Keratinocyte (primary cell): Measurements from ENCODE around the gene ERCC6. TPM values are rescaled to one million over a fixed set of nuclear protein-coding genes. Genes with fewer than 3 reads are reported as not detected.

ENCODE experiments used
- DNase-seq: peaks from one replicate; pipeline ENCODE4 v3.0.0-alpha.2; 2011; ENCODE audit warnings: low read depth, missing footprints, low spot score
- FAIRE-seq: peaks from 2 replicates; lab custom pipeline; 2011; peaks lifted over from hg19 to GRCh38; lab: Jason Lieb, UNC
- H2AFZ ChIP-seq: 2 replicates; pipeline ENCODE4 v1.6.0; 2012; ENCODE audit warnings: low read length, control low read depth, inconsistent platforms; ENCODE audit not compliant: control insufficient read depth
- H3K27ac ChIP-seq: 2 replicates; pipeline ENCODE4 v1.5.1; 2011; ENCODE audit warnings: low read length; ENCODE audit not compliant: control insufficient read depth, insufficient read depth
- H3K27me3 ChIP-seq: 3 replicates; pipeline ENCODE4 v1.6.0; 2011; ENCODE audit warnings: low read length; ENCODE audit not compliant: control insufficient read depth, insufficient read depth; ENCODE audit errors: extremely low read depth
- H3K36me3 ChIP-seq, 2 experiments: 2 replicates in 1 of 2; 3 replicates in 1 of 2; pipeline ENCODE4 v1.5.1; 2011; ENCODE audit warnings: low read length in 2 of 2, mild to moderate bottlenecking in 1 of 2; ENCODE audit not compliant: control insufficient read depth in 2 of 2, insufficient read depth in 2 of 2; ENCODE audit errors: extremely low read depth in 1 of 2
- H3K4me1 ChIP-seq: 3 replicates; pipeline ENCODE4 v1.5.1; 2011; ENCODE audit warnings: low read length; ENCODE audit not compliant: control insufficient read depth, insufficient read depth; ENCODE audit errors: extremely low read depth
- H3K4me2 ChIP-seq: 3 replicates; pipeline ENCODE4 v1.6.0; 2011; ENCODE audit warnings: low read depth, low read length; ENCODE audit not compliant: control insufficient read depth, insufficient read depth; ENCODE audit errors: extremely low read depth
- H3K4me3 ChIP-seq, 3 experiments: fragments of 200-600 bp in 1 of 3; sonication (generic) in 1 of 3; 2 replicates in 2 of 3; 3 replicates in 1 of 3; pipeline ENCODE4 v1.5.1; 2011 to 2016; ENCODE audit warnings: low read length in 3 of 3, mild to moderate bottlenecking in 3 of 3, control low read depth in 2 of 3, inconsistent platforms in 1 of 3, low read depth in 1 of 3, mixed read lengths in 1 of 3, mixed run types in 1 of 3, moderate library complexity in 1 of 3; ENCODE audit not compliant: control insufficient read depth in 2 of 3, insufficient read depth in 2 of 3; ENCODE audit errors: extremely low read depth in 1 of 3
- H3K79me2 ChIP-seq: 2 replicates; pipeline ENCODE4 v1.6.0; 2012; ENCODE audit warnings: low read length; ENCODE audit not compliant: control insufficient read depth, insufficient read depth
- H3K9ac ChIP-seq: 3 replicates; pipeline ENCODE4 v1.6.0; 2011; ENCODE audit warnings: low read length; ENCODE audit not compliant: control insufficient read depth, insufficient read depth; ENCODE audit errors: extremely low read depth
- H3K9me1 ChIP-seq: 3 replicates; pipeline ENCODE4 v1.6.0; 2011; ENCODE audit warnings: low read length; ENCODE audit not compliant: control insufficient read depth, insufficient read depth; ENCODE audit errors: extremely low read depth
- H3K9me3 ChIP-seq: 2 replicates; pipeline ENCODE4 v1.5.1; 2012; ENCODE audit warnings: low read depth, low read length; ENCODE audit not compliant: control insufficient read depth
- H4K20me1 ChIP-seq: 3 replicates; pipeline ENCODE4 v1.6.0; 2011; ENCODE audit warnings: low read length; ENCODE audit not compliant: control insufficient read depth, insufficient read depth; ENCODE audit errors: extremely low read depth
- EZH2 ChIP-seq: IDR thresholded peaks from one replicate; pipeline ENCODE4 v1.6.1; 2012; ENCODE audit warnings: inconsistent platforms, mild to moderate bottlenecking, low read length, moderate library complexity
- dilution Hi-C: fragments of 300-500 bp; cut with MboI; formaldehyde crosslinking; loops from one replicate; pipeline ENCODE4 v1.7.0; 2020; ENCODE audit warnings: low sequenced_read_pairs; ENCODE audit not compliant: extremely low pct_ligation_motif_present
- polyA minus RNA-seq, 3 experiments: library from RNA; depleted of rRNA, polyadenylated mRNA; stranded (reverse); fragments of >200 nt; gene quantifications; 1 replicate in 1 of 3; 2 replicates in 1 of 3; 3 replicates in 1 of 3; pipeline ENCODE4 v1.2.3, GENCODE V29; 2011
- polyA plus RNA-seq, 5 experiments: library from polyadenylated mRNA; depleted of rRNA in 3 of 5; stranded (reverse) in 3 of 5; stranded (forward) in 1 of 5; unstranded in 1 of 5; fragments of >200 nt; gene quantifications; 1 replicate in 1 of 5; 2 replicates in 3 of 5; 3 replicates in 1 of 5; pipeline versions ENCODE4 v1.2.1 to v1.2.3, GENCODE V29; 2011 to 2012; ENCODE audit warnings: missing spikeins in 2 of 5, low read depth in 1 of 5, low replicate concordance in 1 of 5
- TF ChIP-seq, protein P1 (sequence below), 3 experiments: IDR thresholded peaks in 1 of 3; conservative IDR thresholded peaks in 1 of 3; optimal IDR thresholded peaks in 1 of 3; 2 replicates in 2 of 3; 3 replicates in 1 of 3; pipeline versions ENCODE3 to v1.5.1; 2011; ENCODE audit warnings: low read length in 3 of 3, mild to moderate bottlenecking in 3 of 3, moderate library complexity in 2 of 3, control low read depth in 1 of 3, inconsistent platforms in 1 of 3; ENCODE audit not compliant: insufficient read depth in 2 of 3; ENCODE audit errors: extremely low read depth in 1 of 3

Gene ERCC6
- 27.3 to 36.8 TPM (median 31.0 TPM) in 3 replicates for polyA plus RNA-seq
- polyA plus RNA-seq (2011; ENCODE audit: low read depth) = 46.8 TPM
- 17.0 and 31.9 TPM in 2 replicates for polyA plus RNA-seq (2011; cell fraction: cytosol; rRNA removed)
- 55.7 and 58.5 TPM in 2 replicates for polyA plus RNA-seq (2011; cell fraction: nucleus; rRNA removed)
- polyA plus RNA-seq (2012; ENCODE audit: low replicate concordance) = 24.3 and 25.9 TPM in 2 replicates
- 97.6 to 151 TPM (median 131 TPM) in 3 replicates for polyA minus RNA-seq
- 35.7 TPM for polyA minus RNA-seq (2011; cell fraction: cytosol; rRNA and poly(A)+ RNA removed)
- 65.8 and 114 TPM in 2 replicates for polyA minus RNA-seq (2011; cell fraction: nucleus; rRNA and poly(A)+ RNA removed)

DNA sequence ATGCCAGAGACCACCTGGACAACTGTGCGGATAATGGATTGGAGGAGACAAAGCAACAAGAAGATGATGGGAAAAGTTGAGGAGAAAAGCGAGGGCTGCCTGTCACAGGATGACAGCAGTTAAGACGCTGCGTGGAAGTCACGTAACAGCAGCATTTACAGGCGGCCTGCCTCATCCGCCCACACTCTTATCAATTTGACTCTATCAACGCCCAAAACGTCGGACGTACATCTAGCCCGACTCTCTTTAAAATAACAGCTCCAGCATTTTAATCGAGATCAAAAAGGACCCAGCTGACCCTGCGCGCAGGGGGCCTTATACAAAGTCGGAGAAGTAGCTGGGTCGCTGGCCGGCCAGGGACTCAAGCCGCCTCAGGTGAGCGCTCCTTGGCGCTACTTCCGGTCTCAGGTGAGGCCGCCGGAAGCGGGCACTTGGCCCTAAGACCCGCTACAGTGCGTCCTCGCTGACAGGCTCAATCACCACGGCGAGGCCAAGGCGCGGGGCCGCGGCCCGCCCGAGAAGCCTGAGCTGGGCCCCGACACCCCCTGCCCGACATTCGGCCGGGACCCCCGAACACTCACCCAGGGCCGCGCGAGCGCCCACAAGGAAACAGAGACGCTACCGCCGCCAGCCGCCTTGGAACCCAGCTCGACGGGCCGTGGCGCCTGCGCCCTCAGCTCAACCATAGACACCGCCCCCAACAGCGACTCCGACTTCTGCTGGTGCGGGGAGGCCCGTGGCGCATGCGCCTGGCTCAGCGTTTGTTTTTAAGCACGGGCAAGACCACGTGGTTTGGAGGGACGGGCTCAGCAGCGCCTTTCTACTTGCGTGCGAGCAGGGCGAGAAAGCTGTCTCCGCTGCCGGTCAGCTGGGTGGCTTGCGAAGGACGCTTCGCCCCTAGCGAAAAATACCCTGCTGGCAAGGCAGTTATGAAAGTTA, at the start of gene ERCC6:
Gene ERCC6 (minus strand): TSS at position 741 of the 939 bp plus-strand sequence.
- no peaks in the 10 kb centered on the region for H3K9me3 ChIP-seq
- peak within 1 kb of the TSS; percentile 46 to 98 (median 82) for H3K4me3 ChIP-seq
- H3K27me3 ChIP-seq = no peaks in the 10 kb centered on the region
- no peak for FAIRE-seq
- H4K20me1 ChIP-seq = no peaks in the 10 kb centered on the region
- H3K36me3 ChIP-seq = peaks cover 3 to 18% of the 10 kb centered on the region in 2 experiments
- peak within 1 kb of the TSS; percentile 95 for H3K9ac ChIP-seq
- dilution Hi-C loops = no loop called here
- H3K27ac ChIP-seq = peak within 1 kb of the TSS; percentile 99
- peaks cover 44% of the 10 kb centered on the region for H3K4me1 ChIP-seq
- peaks cover 47% of the 10 kb centered on the region for H3K79me2 ChIP-seq
- DNase-seq = peak; percentile 91
- no peaks in the 10 kb centered on the region for H3K9me1 ChIP-seq
- no peak for TF ChIP-seq EZH2
- TF ChIP-seq, protein P1, sequence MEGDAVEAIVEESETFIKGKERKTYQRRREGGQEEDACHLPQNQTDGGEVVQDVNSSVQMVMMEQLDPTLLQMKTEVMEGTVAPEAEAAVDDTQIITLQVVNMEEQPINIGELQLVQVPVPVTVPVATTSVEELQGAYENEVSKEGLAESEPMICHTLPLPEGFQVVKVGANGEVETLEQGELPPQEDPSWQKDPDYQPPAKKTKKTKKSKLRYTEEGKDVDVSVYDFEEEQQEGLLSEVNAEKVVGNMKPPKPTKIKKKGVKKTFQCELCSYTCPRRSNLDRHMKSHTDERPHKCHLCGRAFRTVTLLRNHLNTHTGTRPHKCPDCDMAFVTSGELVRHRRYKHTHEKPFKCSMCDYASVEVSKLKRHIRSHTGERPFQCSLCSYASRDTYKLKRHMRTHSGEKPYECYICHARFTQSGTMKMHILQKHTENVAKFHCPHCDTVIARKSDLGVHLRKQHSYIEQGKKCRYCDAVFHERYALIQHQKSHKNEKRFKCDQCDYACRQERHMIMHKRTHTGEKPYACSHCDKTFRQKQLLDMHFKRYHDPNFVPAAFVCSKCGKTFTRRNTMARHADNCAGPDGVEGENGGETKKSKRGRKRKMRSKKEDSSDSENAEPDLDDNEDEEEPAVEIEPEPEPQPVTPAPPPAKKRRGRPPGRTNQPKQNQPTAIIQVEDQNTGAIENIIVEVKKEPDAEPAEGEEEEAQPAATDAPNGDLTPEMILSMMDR (optimal IDR thresholded peaks at IDR 0.05 in 1 of 3, IDR thresholded peaks at IDR 0.05 in 1 of 3, conservative IDR thresholded peaks at IDR 0.05 in 1 of 3; ENCODE audit: extremely low read depth in 1 of 3, insufficient read depth in 2 of 3, low read length in 3 of 3) = peak in 2 of 3 experiments; percentile 12 to 22
- peak within 1 kb of the TSS; percentile 99 for H3K4me2 ChIP-seq
- H2AFZ ChIP-seq = peak within 1 kb of the TSS; percentile 100

DNA sequence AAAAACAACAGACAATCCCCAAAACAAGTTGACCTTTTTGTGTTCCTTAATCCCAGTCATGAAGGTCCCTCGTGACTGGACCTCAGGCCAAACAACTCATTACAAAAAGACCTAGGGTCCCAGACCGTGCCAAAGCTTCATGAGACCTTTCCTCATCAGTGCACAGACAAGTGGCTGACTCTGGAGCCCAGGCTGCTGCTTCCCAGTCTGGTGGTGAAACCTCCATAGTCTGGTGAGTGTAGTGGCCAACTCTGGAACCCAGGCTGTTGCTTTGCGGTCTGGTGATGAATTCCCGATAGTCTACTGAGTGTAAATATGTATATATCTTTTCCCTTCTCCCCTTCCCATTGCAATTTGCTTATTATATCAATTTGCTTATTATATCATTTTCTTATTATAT, 49.1 kb upstream of the ERCC6 start:
- Histone ChIP-seq H3K4me2 (no peak overlapping the region), H3K27ac (no peak overlapping the region), H3K9me1 (no peaks in the 10 kb centered on the region), H3K9ac (no peak overlapping the region), H3K36me3 (no peaks in the 10 kb centered on the region), H3K79me2 (no peaks in the 10 kb centered on the region), H4K20me1 (no peaks in the 10 kb centered on the region), H3K9me3 (peaks cover 3% of the 10 kb centered on the region), H3K4me3 (no peak overlapping the region), H3K4me1 (peaks cover 8% of the 10 kb centered on the region), H2AFZ (no peak overlapping the region), H3K27me3 (no peaks in the 10 kb centered on the region)
- dilution Hi-C loops = no loop called here
- FAIRE-seq (no peak), DNase-seq (no peak)
- TF ChIP-seq, protein P1 (optimal IDR thresholded peaks at IDR 0.05 in 1 of 3, IDR thresholded peaks at IDR 0.05 in 1 of 3, conservative IDR thresholded peaks at IDR 0.05 in 1 of 3; ENCODE audit: extremely low read depth in 1 of 3, insufficient read depth in 2 of 3, low read length in 3 of 3) = no peak
- TF ChIP-seq EZH2 = no peak
